ENCODE data around the gene ARHGAP42.

GRCh38 chr11:100676901-100677300, 10.2 kb upstream of the ARHGAP42 start:
- no peak for TF ChIP-seq CTCF (IDR thresholded peaks at IDR 0.05; ENCODE audit: borderline replicate concordance, extremely low read depth, low read length, poor library complexity, severe bottlenecking)
- TF ChIP-seq EZH2 (IDR thresholded peaks at IDR 0.05; ENCODE audit: borderline replicate concordance, low read depth, low read length, severe bottlenecking), result no peak

Measured in DND-41 (cell line).